Sigmoid colon (tissue), 7 donors: ENCODE data around the gene EIF4EBP3. TPM values are rescaled to one million over a fixed set of nuclear protein-coding genes. Genes with fewer than 3 reads are reported as not detected.
A peak's percentile ranks its signal among the peaks of the same experiment; 100 is the strongest.

ENCODE experiments used
- DNase-seq: peaks from one replicate; pipeline ENCODE4 v3.0.0-alpha.2; 2019
- H3K27ac ChIP-seq, 4 donors: fragments of 200-600 bp; sonication (generic); one replicate each; pipeline ENCODE4 v1.5.1; 2016 to 2019; ENCODE audit warnings: mild to moderate bottlenecking in 1 of 4
- H3K27me3 ChIP-seq, 3 donors: fragments of 200-600 bp; sonication (generic); one replicate each; pipeline ENCODE4 v1.5.1; 2019; ENCODE audit warnings: mild to moderate bottlenecking in 1 of 3
- H3K36me3 ChIP-seq, 4 donors: fragments of 200-600 bp; sonication (generic); one replicate each; pipeline ENCODE4 v1.5.1; 2016 to 2019
- H3K4me1 ChIP-seq, 4 donors: fragments of 200-600 bp; sonication (generic); one replicate each; pipeline ENCODE4 v1.5.1; 2017 to 2019
- H3K4me3 ChIP-seq, 4 donors: fragments of 200-600 bp; sonication (generic); one replicate each; pipeline ENCODE4 v1.5.1; 2017 to 2019; ENCODE audit warnings: mild to moderate bottlenecking in 2 of 4, moderate library complexity in 1 of 4
- H3K9me3 ChIP-seq, 4 donors: fragments of 200-600 bp in 3 of 4; sonication (generic) in 3 of 4; one replicate each; pipeline versions ENCODE4 v1.5.1 to v1.6.1; 2013 to 2019
- EP300 ChIP-seq, 4 donors: sonication (generic); formaldehyde crosslinking; IDR thresholded peaks; one replicate each; pipeline ENCODE4 v1.6.1; 2017; ENCODE audit warnings: antibody characterized with exemption in 4 of 4
- POLR2A ChIP-seq, 2 donors: fragments of 450-650 bp; IDR thresholded peaks; one replicate each; pipeline ENCODE4 v1.6.1; 2016; ENCODE audit warnings: antibody characterized with exemption in 2 of 2, mild to moderate bottlenecking in 2 of 2, moderate library complexity in 2 of 2
- POLR2AphosphoS5 ChIP-seq, 4 donors: sonication (generic); formaldehyde crosslinking; IDR thresholded peaks; one replicate each; pipeline ENCODE4 v1.6.1; 2017; ENCODE audit warnings: antibody characterized with exemption in 4 of 4
- WGBS, 2 donors: extraction: QIAGEN DNeasy Blood & Tissue Kit; methylation state at CpG; one replicate each; pipeline ENCODE4 v1.1.7; 2013; 5-methylcytosine and 5-hydroxymethylcytosine counted together
- intact Hi-C: fragments of 100-400 bp; cut with DNase I; formaldehyde crosslinking; loops from one replicate; pipeline ENCODE4 v1.15.1; 2023
- polyA plus RNA-seq, 3 donors: library from polyadenylated mRNA; stranded (reverse); fragments of 200-250 nt; gene quantifications; one replicate each; pipeline ENCODE4 v1.2.3, GENCODE V29; 2013
- total RNA-seq, 4 donors: library from RNA; depleted of rRNA; stranded (reverse); fragments of >200 nt; gene quantifications; one replicate each; pipeline ENCODE4 v1.1.0, GENCODE V29; 2016
- TF ChIP-seq, protein P1 (sequence below), 4 experiments: fragments of 450-650 bp in 3 of 4; fragments of 200-600 bp in 1 of 4; IDR thresholded peaks; one replicate each; pipeline ENCODE4 v1.5.1; 2016 to 2019; ENCODE audit warnings: antibody characterized with exemption in 4 of 4, mild to moderate bottlenecking in 3 of 4, moderate library complexity in 2 of 4
- donor health status: healthy with polysubstance abuse.
- donor health status: Bipolar disorder and iron deficiency.
- donor health status: healthy.

Gene EIF4EBP3
- total and polyA plus RNA-seq, 7 donors, result 6.5 to 60.7 (median 21.0) TPM

DNA sequence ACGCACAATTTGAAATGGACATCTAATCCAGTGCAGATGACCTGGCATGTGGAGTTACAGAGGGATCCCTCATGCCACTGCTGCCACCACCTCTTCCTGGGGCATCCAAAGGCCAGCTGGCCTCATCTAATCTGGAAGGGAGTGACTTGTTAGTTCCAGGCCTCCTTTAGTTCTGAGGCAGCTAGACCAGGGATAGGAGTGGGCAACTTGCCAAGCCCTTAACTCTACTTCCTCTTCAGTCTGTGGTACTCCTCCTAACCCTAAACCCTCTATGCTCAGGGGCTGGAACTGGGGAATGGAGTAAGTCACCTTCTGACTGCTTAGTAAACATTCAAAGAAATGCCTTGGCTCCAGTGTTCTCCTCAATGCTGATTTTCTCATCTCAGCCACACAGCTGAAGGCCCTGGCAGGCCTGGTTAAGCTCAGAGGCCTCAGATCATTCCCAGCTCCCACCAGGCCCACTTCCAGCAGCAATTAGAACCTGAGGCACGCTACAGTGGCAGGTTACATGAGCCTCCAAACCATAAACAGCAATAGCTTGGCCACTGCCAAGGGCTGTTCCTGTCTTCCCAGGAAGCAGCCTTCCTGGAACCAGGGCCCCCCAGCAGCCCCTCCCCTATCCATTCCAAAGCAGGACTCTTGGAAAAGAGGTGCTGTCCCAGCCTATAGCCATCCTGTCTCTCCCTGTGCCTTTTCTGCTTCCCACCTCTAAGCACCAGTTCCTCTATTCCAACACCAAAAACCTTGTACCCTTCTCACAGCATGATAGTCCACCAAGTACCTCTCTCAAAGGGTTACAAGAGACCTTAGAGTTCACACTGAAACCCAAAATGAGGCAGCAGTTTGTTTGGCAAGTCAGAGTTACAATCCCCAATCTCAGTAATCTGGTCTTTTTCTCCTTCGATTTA lies 2.0 kb downstream of the EIF4EBP3 start:
- Histone ChIP-seq H3K9me3 (no peaks in the 10 kb centered on the region), H3K27me3 (no peaks in the 10 kb centered on the region), H3K4me1 (peaks cover 0 to 54% (median 49%) of the 10 kb centered on the region in 4 donors), H3K4me3 (no peak overlapping the region), H3K36me3 (peaks cover 3 to 29% (median 19%) of the 10 kb centered on the region in 4 donors), H3K27ac (peak overlapping the region; percentile 93 to 98 (median 98))
- WGBS, 2 donors, result 69 to 75% methylated on average over 3 of the region's 3 CpGs
- intact Hi-C loops, result loop anchor here (2.0 to 10.0 kb wide), 4 partner anchors 13 to 305 kb away; partner anchors contain the start of genes ANKHD1, HARS1 and HARS2
- TF ChIP-seq, protein P1, sequence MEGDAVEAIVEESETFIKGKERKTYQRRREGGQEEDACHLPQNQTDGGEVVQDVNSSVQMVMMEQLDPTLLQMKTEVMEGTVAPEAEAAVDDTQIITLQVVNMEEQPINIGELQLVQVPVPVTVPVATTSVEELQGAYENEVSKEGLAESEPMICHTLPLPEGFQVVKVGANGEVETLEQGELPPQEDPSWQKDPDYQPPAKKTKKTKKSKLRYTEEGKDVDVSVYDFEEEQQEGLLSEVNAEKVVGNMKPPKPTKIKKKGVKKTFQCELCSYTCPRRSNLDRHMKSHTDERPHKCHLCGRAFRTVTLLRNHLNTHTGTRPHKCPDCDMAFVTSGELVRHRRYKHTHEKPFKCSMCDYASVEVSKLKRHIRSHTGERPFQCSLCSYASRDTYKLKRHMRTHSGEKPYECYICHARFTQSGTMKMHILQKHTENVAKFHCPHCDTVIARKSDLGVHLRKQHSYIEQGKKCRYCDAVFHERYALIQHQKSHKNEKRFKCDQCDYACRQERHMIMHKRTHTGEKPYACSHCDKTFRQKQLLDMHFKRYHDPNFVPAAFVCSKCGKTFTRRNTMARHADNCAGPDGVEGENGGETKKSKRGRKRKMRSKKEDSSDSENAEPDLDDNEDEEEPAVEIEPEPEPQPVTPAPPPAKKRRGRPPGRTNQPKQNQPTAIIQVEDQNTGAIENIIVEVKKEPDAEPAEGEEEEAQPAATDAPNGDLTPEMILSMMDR (IDR thresholded peaks at IDR 0.05), result no peak
- peak in 3 of 4 donors; percentile 37 to 85 (median 67) for TF ChIP-seq EP300 (IDR thresholded peaks at IDR 0.05)
- peak; percentile 85 to 95 (median 94) for TF ChIP-seq POLR2AphosphoS5 (IDR thresholded peaks at IDR 0.05)
- peak; percentile 94 for DNase-seq

DNA sequence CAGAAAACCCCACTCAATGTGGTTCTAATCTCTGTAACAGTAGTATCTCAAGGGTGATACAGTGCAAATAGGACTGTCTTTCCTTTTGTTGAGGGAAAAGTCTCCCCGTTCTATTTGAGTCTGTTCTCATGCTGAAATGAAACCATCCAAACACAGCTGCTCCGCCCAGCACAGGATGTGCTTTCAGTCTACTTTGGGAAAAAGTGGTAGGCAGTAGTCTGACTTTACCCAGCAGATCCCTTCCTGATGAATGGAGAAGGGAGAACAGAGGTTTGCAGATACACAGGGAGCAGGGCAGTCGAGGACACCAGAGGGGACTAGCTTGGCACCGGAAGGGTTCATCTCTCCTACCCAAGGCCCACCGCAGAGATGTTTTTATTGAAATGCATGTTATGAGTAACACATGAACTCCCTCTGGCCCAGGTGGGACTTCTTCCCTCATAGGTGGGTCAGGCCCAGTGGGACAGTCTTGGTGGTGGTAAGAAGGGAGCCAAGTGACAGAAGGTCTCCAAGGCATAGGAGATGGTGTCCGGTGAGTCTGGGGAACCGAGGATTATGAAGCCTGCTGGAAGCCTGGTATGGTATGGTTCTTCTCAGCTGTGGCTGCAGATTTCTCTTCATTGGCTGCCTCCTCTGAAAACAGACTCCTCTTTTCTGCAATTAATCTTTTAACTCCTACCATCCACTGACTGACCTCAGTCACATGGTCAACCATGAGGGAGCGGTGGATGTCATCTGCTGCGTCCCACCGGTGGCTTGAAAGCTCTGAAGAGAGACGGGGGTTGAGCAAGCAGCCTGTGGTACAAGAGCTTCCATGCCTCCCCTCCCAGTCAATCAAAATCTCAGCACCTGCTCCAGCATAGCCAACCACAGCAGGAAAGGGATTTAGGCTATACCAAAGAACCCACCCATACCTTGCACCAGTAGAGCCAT lies 3.0 kb downstream of the EIF4EBP3 start:
- DNase-seq, result peak; percentile 50
- peaks cover 0 to 64% (median 57%) of the 10 kb centered on the region in 4 donors for H3K4me1 ChIP-seq
- intact Hi-C loops, result loop anchor here (10.0 kb wide), 1 partner anchor 306 kb away; no protein-coding TSS in a partner anchor
- no peak overlapping the region for H3K4me3 ChIP-seq
- H3K27me3 ChIP-seq, result no peaks in the 10 kb centered on the region
- 88 to 89% methylated on average over 11 of the region's 11 CpGs for WGBS, 2 donors
- TF ChIP-seq POLR2AphosphoS5 (IDR thresholded peaks at IDR 0.05) (no peak), POLR2A (IDR thresholded peaks at IDR 0.05) (no peak), EP300 (IDR thresholded peaks at IDR 0.05) (no peak)
- TF ChIP-seq, protein P1 (IDR thresholded peaks at IDR 0.05), result no peak
- peak overlapping the region; percentile 93 to 98 (median 98) for H3K27ac ChIP-seq
- no peaks in the 10 kb centered on the region for H3K9me3 ChIP-seq
- peaks cover 3 to 23% (median 16%) of the 10 kb centered on the region in 4 donors for H3K36me3 ChIP-seq

DNA sequence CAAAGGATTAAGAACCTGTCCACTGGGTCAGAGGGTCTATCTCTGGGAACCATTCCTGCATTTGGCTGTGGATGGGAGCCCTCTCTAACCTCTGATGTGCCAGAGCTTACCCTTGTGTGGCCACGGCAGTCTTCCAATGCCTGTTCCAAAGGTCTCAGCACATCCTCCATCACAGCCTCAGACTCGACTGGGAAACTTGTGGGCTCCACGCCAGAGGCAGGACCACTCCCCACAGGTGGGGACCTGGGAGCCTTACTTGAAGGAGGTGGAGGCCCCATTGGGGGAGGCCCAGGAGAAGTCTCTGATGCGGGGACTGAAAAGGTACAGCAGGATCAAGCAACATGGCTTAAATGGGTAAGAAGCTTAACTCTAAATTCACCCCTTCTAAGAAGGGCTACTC lies 4.4 kb downstream of the EIF4EBP3 start:
- peak overlapping the region in 3 of 4 donors; percentile 93 to 98 (median 97) for H3K27ac ChIP-seq
- intact Hi-C loops, result loop anchor here (10.0 kb wide), 1 partner anchor 307 kb away; no protein-coding TSS in a partner anchor
- H3K4me1 ChIP-seq, result peaks cover 0 to 71% (median 62%) of the 10 kb centered on the region in 4 donors
- H3K4me3 ChIP-seq, result no peak overlapping the region
- no peaks in the 10 kb centered on the region for H3K9me3 ChIP-seq
- 81 to 88% methylated on average over 4 of the region's 4 CpGs for WGBS, 2 donors
- no peak for DNase-seq
- peaks cover 3 to 23% (median 16%) of the 10 kb centered on the region in 4 donors for H3K36me3 ChIP-seq
- H3K27me3 ChIP-seq, result no peaks in the 10 kb centered on the region
- no peak for TF ChIP-seq EP300 (IDR thresholded peaks at IDR 0.05)
- no peak for TF ChIP-seq POLR2A (IDR thresholded peaks at IDR 0.05)
- TF ChIP-seq, protein P1 (IDR thresholded peaks at IDR 0.05), result no peak
- TF ChIP-seq POLR2AphosphoS5 (IDR thresholded peaks at IDR 0.05), result no peak

DNA sequence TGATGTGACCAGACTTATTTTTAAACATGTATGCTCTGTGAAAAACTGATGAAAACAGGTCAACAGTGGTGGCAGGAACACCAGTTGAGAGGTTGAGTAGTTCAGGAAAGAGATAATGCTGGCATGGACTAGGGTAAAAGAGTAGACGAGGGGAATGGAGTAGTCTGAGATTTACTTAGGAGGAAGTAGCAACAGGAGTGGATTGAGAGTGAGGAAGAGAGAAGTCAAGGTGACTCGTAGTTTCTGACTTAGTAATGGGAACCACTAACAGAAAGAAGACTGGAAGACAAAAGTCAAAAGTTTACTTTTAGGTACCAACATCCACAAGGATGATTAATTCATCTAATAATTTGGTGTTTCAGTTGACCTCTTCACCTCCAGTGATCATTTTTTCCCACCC lies 6.2 kb downstream of the EIF4EBP3 start:
- Histone ChIP-seq H3K9me3 (no peaks in the 10 kb centered on the region), H3K4me1 (peaks cover 0 to 60% (median 51%) of the 10 kb centered on the region in 4 donors), H3K27me3 (no peaks in the 10 kb centered on the region), H3K4me3 (no peak overlapping the region), H3K27ac (peak overlapping the region in 1 of 4 donors; percentile 98), H3K36me3 (peaks cover 3 to 25% (median 17%) of the 10 kb centered on the region in 4 donors)
- intact Hi-C loops, result loop anchor here (10.0 kb wide), 1 partner anchor 309 kb away; no protein-coding TSS in a partner anchor
- DNase-seq, result no peak
- TF ChIP-seq POLR2A (IDR thresholded peaks at IDR 0.05) (no peak), EP300 (IDR thresholded peaks at IDR 0.05) (no peak), POLR2AphosphoS5 (IDR thresholded peaks at IDR 0.05) (no peak)
- TF ChIP-seq, protein P1 (IDR thresholded peaks at IDR 0.05), result no peak
- WGBS, 2 donors, result 57 to 78% methylated on average over 2 of the region's 2 CpGs
